Stimulated activated CD4-positive, alpha-beta T cell treated with anti-CD3 and anti-CD28 coated beads, Interleukin-2, amount 100 ng/mL, for 4 hours (primary cell): ENCODE results near the gene GSTM4.
"Not testable (repeated sequence)": the region's sequence is repeated elsewhere in the genome, so short reads cannot be mapped to it uniquely, and the experiment has no call there.

Experiments
- DNase-seq: peaks from one replicate; pipeline ENCODE4 v3.0.0-alpha.2; 2020; ENCODE audit warnings: low read depth

GSTM4 gene

GRCh38 chr1:109667452-109668122 is 11.7 kb downstream of the GSTM4 start, which contains the start of gene GSTM2:
GSTM2 (plus strand) TSS chr1:109668057; CDS start chr1:109668116, 59 bp downstream.
- peak; percentile 70 for DNase-seq

- DNase-seq = no peak
Measured at GRCh38 chr1:109668123-109668775, 12.3 kb downstream of the GSTM4 start.

GRCh38 chr1:109669246-109669948 is 13.5 kb downstream of the GSTM4 start:
- DNase-seq = no peak

- not testable (repeated sequence) for DNase-seq
Measured at GRCh38 chr1:109669949-109670302, 14.0 kb downstream of the GSTM4 start.

GRCh38 chr1:109671067-109671466 is 15.2 kb downstream of the GSTM4 start:
- no peak for DNase-seq

- not testable (repeated sequence) for DNase-seq
Measured at GRCh38 chr1:109673861-109674260, 18.0 kb downstream of the GSTM4 start.

GRCh38 chr1:109676683-109677381 is 20.9 kb downstream of the GSTM4 start:
- not testable (repeated sequence) for DNase-seq

- no peak for DNase-seq
Measured at GRCh38 chr1:109677459-109677858, 21.6 kb downstream of the GSTM4 start.

GRCh38 chr1:109678637-109679036 is 22.7 kb downstream of the GSTM4 start:
- not testable (repeated sequence) for DNase-seq

- DNase-seq = not testable (repeated sequence)
Measured at GRCh38 chr1:109684777-109685176, 28.9 kb downstream of the GSTM4 start.

GRCh38 chr1:109685399-109685798 is 29.5 kb downstream of the GSTM4 start:
- DNase-seq = not testable (repeated sequence)

GRCh38 chr1:109685890-109686289 is 30.0 kb downstream of the GSTM4 start:
- DNase-seq = not testable (repeated sequence)

- DNase-seq = not testable (repeated sequence)
Measured at GRCh38 chr1:109687109-109687508, 31.2 kb downstream of the GSTM4 start.

- no peak for DNase-seq
Measured at GRCh38 chr1:109687641-109688499, 32.0 kb downstream of the GSTM4 start, which contains the start of gene GSTM1. GSTM1 (plus strand) TSS chr1:109687817; CDS start chr1:109687874, 57 bp downstream.

GRCh38 chr1:109689844-109690405 is 34.0 kb downstream of the GSTM4 start:
- no peak for DNase-seq

- no peak for DNase-seq
Measured at GRCh38 chr1:109691759-109692158, 35.9 kb downstream of the GSTM4 start.

GRCh38 chr1:109694400-109694799 is 38.5 kb downstream of the GSTM4 start:
- DNase-seq = not testable (repeated sequence)

GRCh38 chr1:109695138-109695537 is 39.2 kb downstream of the GSTM4 start:
- not testable (repeated sequence) for DNase-seq

GRCh38 chr1:109697066-109697465 is 41.2 kb downstream of the GSTM4 start:
- DNase-seq = no peak

GRCh38 chr1:109697861-109698260 is 42.0 kb downstream of the GSTM4 start:
- DNase-seq = not testable (repeated sequence)

GRCh38 chr1:109702940-109703339 is 47.0 kb downstream of the GSTM4 start:
- DNase-seq = not testable (repeated sequence)
